ENCODE results near the gene MYH11.
"Not testable (repeated sequence)": the region's sequence is repeated elsewhere in the genome, so short reads cannot be mapped to it uniquely, and the experiment has no call there.

MYH11 gene

DNA sequence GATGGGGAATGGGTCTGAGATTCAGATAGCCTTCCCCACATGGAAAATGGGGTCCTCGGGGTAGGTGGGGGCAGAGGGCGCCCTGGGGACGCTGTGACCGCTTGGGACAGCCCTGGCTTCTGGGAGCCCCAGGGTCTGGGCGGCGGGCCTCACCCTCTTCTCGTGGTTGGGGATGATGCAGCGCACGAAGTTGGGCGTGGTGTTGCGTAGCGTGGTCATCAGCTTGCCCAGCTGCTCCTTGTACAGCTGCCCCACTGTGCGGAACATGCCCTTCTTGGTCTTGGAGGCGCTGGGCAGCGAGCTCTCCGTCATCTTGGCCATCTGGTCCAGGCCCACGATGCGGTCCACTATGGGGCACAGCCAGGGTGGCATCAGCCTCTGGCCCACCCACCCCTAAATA lies 106.8 kb downstream of the MYH11 start:
- DNase-seq (ENCODE audit: low spot score): no peak

DNA sequence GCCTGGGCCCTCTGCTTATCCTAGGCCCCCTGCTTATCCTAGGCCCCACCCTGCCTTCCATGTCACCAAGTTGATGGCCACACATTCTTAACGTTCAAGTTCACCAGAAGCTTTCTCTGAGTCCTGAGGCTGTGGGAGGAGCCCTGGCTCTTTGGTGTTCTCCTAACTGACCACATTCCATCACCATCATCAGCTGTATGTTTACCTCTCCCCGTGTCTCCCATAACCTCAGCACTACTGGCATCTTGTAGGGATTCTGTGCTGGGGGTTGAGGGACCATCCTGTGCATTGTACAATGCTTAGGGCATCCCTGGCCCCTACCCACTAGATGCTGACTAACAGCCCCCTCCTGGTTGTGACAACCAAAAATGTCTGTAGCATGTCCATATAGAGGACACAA lies 107.5 kb downstream of the MYH11 start:
- DNase-seq (ENCODE audit: low spot score): no peak

DNA sequence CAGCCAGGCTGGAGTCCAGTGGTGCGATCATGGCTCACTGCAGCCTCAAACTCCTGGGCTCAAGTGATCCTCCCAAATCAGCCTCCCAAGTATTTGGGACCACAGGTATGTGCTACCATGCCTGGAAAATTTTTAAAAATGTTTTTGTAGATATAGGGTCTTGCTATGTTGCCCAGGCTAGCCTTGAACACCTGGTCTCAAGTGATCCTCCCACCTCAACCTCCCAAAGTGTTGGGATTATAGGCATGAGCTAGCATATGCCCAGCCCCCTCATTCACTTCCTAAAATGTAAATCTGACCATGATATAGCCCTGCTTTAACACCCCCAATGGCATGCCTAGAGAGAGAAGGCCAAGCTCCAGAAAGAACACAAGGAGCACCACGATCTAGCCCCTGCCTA lies 108.2 kb downstream of the MYH11 start:
- no peak for DNase-seq (ENCODE audit: low spot score)

DNA sequence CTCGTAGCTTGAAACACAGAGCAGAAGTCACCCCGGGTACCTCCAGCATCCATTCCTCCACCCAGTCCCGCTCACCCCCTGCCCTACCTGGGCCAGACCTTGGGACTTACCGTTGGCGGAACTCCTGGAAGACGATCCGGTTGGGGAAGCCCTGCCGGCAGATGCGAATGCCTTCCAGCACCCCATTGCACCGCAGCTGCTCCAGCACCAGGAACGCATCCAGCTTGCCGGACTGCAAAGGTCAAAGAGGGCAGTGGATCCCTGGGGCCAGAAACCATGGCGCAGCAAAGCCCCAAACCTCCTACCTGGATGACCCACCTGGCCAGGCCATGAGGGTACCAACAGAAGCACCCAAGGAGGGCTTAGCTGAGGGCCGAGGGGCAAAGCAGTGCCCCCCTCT lies 108.9 kb downstream of the MYH11 start:
- DNase-seq (ENCODE audit: low spot score): no peak

DNA sequence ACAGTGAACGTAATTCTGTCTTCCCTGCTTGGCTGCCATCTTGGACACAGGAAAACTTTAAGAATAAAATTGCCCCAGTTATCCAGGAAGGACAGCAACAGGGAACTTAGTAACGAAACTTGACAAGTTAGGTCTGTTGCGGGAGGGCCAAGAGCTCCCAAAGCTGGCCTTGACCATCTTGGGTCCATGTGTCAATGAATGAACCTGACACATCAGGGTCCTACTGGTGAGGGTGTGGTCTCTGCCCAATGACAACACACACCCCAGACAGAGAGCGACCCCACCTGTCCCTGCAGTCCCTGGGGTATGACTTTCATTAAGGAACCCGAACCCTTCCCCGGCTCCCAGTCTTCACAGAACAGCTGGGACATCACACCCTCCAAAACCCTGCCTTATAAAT lies 110.5 kb downstream of the MYH11 start:
- DNase-seq (ENCODE audit: low spot score): no peak

DNA sequence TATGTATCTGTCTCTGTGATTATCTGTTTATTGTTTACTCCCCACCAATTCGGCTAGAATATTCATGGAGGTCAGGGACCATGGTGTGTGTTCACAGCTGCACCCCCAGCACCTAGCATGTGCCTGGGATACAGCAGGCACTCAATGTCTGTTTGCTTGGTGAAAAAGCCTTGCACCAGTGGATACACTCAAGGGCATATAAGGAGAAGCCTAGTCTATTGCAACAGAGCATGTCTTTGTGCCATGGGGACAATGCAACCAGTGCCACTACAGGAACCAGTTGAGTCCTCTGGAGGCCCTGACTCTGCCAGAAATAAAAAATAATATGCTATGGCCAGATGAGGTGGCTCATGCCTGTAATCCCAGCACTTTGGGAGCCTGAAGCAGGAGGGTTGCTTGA lies 113.2 kb downstream of the MYH11 start:
- DNase-seq (ENCODE audit: low spot score): no peak

DNA sequence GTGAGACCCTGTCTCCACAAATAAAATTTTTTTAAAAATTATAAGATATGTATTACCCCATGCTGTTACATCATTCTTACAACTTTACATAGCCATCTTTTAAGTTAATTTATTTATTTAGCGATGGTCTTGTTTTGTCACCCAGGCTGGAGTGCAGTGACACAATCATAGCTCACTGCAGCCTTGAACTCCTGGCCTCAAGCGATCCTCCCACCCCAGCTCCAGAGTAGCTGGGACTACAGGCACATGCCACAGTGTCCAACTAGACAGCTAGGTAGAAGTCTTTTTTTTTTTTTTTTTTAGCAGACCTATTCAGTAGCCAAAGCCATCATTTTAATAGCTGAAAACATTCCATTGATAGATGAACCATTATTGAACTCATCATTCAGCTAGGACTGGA lies 114.1 kb downstream of the MYH11 start:
- DNase-seq (ENCODE audit: low spot score): no peak

DNA sequence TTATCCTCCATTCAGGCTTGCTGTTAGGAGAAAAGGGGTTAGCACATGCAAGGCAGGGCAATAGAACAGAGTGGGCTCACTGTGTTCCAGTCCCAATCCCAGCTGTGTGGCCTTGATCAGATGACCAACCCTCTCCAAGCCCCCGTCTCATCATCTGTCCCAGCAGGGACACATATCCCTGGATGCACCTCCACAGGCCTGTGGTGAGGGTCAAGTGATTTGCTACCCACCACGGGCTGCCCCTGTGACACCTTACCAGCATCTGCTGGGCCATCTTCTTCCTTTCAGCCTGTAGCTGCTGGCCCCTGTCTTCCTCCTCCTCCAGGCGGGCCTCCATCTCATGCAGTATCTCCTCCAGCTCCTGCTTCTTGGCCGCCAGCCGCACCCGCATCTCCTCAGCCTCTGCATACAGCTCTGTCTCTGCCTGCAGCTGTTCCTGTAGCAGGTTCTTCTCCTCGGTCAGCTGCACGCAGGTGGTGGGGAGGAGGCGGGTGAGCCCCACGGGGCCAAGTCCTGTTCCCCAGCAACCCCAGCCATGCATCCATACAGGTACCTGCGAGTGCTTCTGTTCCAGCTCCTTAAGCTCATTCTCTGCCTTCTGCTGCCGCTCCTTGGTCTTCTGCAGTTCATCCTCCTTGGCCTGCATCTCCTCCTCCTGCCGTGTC lies 115.5 kb downstream of the MYH11 start:
- no peak for DNase-seq (ENCODE audit: low spot score)

DNA sequence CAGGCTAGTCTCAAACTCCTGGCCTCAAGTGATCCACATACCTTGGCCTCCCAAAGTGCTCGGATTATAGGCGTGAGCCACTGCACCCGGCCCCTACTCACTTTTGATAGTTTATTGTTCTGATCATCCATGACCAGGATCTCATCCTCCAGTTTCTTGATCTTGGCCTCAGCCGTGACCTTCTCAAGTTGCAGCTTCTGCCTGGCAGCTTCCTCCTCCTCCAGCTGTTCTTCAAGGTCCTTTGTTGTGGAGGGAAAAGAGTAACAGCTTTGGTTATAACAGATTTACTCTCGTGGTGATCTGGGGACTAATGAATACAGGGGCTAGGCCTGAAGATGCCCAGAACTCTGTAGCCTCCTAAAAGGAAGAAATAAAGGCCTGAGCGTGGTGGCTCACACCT lies 116.9 kb downstream of the MYH11 start:
- no peak for DNase-seq (ENCODE audit: low spot score)

DNA sequence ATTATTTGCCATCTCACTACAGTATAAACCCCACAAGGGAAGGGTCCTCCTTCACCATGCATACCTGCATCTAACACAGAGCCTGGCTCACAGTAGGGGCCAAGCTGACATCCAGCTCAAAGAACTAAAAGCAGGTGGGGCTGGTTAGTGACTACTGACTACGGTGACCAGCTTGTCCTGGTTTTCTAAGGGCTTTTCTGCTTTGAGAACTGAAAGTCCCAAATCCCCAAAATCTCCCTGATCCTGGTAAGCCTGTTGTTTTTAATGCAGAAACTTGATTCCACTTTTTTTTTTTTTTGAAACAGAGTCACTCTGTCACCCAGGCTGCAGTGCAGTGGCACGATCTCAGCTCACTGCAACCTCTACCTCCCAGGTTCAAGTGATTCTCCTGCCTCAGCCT lies 117.4 kb downstream of the MYH11 start:
- no peak for DNase-seq (ENCODE audit: low spot score)

DNA sequence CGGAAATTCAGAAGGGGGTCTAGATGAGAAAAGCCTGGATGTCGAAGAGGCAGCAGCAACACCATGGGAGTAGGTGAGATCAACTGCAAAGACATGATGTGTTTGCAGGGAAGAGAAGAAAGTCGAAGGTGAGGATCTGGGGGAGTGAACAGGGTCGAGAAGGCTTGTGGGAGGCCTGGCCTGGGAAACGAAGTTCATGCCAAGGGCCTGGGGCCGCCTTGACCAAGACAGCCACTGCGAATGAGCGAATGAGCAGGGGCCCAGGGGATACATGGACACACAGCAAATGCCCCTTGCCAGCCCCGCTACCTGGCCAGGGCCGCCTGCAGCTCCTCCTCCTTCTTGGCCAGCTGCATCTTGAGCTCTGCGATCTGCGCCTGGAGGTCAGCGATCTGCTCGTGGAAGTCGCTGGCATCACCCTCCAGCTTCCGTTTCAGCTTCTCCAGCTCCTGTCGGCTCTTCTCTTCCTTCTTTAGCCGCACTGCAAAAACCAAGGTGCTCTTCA lies 119.6 kb downstream of the MYH11 start:
- DNase-seq (ENCODE audit: low spot score): no peak

DNA sequence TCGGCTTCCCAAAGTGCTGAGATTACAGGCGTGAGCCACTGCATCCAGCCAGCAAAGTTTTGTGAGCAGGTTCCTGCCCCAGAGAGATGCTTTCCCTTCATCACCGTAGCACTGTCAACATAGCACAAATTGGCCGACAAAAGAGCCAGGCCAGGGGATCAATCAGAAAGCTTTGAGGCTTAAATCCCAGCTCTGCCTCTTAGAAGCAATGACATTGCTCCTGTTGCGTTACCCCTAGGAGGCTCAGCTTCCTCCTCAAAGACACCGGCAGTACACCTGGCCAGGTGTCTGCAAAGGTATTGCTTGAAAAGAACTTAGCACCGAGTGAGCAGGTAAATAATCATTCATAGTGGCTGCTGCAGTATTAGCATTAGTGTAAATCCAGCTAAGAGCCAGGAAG lies 120.3 kb downstream of the MYH11 start:
- DNase-seq (ENCODE audit: low spot score): no peak

DNA sequence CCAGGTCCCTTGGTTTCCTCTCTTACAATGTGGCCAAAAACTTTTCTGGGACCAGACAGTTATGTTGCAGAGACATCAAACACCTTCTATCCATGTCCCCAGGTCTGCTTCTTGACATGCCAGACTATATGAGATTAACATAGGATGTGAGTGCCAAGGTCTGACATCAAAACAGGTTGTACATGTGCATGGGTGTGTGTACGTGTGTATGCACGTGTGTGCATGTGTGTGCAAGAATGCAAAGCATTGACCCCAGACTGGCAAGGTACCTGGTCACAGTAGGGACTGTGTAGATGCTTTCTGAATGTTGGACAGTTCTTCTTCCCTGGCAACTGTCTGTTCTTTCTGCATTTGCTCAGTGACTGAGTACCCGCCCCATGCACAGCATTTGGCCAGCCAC lies 121.2 kb downstream of the MYH11 start:
- no peak for DNase-seq (ENCODE audit: low spot score)

DNA sequence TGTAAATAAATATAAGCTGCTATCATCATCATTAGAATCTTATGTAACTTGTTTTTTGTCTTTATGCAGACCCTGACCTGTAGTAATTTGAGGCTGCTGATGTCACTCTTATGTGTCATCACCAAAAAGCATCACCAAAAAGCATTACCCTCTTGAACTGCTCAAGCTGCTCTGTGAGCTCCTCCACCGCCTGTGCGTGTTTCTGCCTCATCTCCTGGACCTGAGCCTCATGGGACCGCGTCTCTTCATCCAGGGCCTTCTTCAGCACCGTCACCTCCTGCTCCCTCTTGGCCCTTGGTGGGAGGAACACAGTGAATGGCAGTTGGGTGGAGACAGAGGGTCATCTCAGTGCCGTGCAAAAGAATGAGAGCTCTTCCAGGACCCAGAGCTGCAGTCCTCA lies 124.4 kb downstream of the MYH11 start:
- DNase-seq (ENCODE audit: low spot score): no peak

DNA sequence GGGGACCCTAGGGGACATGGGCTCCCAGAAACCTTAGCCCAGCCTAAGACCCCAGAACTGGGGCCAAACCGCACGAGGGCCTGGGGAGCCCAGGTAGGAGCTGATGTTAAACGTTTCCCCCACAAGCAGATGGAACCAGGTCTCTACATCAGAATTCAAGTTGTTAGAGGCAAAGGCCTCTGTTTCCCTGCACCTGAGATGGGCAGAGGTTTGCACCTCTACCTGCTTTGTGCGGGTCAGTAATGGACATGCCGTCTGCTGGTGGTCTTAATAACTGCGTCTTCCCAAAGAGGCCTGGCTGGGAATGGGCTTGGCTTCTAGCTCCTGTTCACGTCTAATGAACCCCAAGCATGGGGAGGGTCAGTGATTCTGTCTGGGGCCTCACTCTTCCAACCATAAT lies 127.7 kb downstream of the MYH11 start:
- DNase-seq (ENCODE audit: low spot score): no peak

DNA sequence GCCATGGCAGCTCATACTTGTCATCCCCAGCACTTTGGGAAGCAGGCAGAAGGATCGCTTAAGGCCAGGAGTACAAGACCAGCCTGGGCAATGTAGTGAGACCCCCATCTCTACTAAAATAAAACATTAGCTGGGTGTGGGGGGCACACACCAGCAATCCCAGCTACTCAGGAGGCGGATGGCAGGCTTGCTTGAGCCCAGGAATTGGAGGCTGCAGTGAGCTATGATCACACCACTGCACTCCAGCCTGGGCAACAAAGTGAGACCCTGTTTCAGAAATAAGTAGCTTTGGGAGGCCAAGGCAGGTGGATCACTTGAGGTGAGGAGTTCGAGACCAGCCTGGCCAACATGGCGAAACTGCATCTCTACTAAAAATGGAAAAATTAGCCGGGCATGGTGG lies 129.1 kb downstream of the MYH11 start:
- not testable (repeated sequence) for DNase-seq (ENCODE audit: low spot score)

DNA sequence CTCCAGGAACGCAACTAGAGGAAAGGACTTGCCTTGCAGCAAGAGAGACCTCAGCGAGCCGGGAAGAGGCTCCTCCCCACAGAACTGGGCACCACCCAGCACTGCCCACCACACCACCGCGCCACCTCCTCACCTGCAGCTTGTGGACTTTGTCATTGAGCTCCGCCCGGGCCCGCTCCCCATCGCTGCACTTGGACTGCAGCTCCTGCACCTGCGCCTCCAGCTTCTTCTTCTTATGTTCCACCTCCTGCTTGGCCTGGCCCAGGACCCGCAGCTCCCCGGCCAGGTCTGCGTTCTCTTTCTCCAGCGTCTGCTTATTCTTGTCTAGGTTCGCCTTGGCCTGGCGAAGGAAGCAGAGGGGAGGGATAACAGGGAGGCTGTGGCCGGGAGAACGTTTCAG lies 130.1 kb downstream of the MYH11 start:
- DNase-seq (ENCODE audit: low spot score): no peak

DNA sequence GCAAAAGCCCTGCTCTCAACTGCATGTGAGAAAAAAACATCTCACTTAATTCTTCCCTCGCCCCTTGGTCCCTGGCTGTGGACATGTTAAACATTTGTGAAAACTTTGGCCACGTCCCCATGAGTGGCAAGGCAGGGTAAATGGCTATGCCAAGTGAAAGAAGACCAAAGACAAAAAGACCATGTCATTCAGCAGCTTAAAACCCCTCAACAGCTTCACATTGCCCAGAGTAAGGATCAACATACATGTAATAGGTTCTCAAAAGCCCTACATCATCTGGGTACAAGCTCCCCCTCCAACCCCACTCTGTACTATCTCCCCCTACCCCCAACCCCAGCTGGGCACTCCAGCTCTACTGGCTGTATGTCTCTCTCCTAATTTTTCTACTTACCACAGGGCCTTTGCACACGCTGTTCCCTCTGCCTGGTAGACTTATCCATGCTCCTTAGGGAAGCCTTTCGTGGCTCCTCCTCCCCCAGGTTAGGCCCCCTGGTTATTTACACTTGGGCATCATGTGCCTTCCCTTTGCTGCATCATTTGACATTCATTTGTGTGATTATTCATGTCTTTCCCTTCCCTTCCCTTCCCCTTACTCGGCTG lies 131.1 kb downstream of the MYH11 start:
- no peak for DNase-seq (ENCODE audit: low spot score)

DNA sequence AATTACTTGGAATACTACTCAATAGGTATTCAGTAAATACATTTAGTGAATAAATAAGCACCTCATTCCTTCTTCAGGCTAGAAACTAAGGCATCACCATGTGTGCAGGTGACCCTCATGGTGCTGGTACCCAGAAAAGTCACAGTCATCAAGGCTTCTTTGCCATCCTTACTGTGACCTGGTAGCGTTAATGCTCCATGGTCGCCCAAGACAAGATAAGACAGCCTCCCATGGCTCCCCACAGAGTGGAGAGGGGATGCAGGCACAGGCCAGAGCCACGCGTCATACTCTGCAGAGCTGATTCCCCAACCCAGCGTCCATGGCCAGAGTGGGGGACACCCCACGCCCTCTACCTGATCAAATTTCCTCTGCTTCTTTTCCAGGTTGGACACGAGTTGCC lies 133.0 kb downstream of the MYH11 start:
- no peak for DNase-seq (ENCODE audit: low spot score)

DNA sequence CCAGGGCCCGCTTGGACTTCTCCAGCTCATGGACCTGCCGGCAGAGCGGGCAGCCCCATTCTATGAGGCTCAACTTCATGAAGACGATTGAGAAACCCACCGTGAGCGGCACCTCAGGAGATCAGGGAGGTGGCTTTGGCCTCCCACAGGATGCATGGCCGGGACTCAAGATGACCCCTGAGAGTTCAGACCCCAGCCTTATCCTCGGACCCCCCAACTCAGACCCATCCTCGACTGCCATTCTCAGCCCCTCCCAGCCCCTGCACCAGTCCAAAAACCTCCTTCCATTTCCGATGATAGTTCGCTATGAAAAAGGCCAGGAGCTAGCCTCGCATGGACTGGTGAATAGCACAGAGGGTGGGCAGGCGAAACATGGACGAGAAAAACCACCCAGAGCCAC lies 135.8 kb downstream of the MYH11 start:
- no peak for DNase-seq (ENCODE audit: low spot score)

DNA sequence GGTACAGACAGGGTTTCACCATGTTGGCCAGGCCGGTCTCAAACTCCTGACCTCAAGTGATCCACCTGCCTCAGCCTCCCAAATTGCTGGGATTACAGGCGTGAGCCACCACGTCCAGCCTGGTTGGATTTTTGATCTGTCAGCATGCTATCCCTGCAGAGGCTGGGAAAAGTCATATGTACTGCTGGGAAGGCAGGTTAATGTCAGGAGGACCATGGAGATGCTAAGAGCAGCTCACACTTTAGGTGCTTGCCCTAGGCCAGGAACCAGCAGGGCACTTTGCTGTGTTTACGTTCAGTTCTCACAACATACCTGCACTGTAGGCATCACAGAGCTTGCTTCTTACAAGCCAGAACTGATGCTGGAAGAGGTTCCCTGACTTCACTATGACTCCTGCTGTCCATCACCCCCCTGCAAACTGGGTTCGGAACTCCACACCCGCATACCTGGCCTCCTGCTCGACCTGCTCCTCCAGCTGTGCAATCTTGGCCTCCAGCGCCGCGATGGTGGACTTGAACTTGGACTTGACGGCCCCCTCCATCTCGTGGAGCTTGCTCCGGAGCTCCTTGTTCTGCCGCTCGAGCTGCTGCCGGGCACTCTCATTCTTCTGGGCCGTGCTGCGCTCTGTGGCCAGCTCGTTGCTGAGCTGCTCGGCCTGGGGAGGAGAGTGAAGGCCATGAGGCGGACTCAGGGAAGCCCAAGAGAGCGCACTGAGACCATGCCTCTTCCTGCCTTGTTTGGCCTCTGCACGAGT lies 140.0 kb downstream of the MYH11 start:
- DNase-seq (ENCODE audit: low spot score): no peak

DNA sequence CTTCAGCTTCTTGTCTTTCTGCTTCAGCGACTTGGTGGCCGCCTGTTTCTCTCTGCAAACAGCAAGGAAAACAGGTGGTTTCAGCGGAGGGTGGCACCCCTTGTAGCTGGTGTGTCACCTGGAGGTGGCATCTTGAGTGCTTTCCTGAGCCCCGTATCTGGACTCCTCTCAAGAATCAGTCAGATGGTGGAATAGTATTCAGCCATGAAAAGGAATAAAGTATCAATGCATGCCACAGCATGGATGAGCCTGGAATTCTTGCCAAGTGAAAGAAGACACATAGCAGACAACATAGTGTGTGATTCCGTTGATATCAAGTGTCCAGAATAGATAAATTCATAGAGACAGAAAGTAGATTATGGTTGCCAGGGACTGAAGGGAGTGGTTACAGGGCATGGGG lies 141.6 kb downstream of the MYH11 start:
- DNase-seq (ENCODE audit: low spot score): no peak

DNA sequence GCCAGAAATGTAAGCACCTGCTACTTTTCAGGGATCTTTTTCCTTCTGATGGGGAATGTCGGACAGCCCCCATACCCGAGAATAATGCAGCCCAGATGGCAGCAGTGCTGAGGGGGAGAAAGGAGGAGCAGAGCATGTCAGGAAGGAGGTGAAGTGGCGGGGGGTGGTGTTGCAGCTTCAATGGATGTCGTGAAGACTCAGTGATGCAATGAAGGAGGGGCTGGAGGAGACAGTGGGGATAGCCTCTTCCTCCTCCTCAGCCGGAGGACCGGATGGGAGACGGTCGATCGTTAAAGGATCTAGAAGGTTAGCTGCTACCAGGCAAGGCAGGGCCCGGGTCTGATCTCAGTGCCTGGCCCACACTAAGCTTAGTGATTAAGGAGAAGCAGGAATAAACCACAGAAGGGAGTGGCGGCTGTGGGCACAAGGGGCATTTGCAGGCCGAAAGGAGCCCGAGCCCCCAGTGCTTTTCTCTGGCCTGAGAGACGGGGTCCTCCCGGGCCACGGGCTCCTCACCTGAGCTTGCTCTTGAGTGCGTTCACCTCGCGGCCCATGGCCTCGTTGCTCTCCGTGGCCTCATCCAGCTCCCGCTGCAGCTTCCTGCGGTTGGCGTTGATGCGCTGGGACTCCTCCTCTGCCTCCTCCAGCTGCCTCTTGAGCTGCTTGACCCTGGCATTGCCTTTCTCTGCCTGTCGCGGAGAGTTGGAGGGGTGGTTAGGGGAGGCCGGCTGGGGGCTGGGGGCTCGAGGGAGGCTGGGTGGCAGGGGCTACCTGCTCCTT lies 142.2 kb downstream of the MYH11 start:
- no peak for DNase-seq (ENCODE audit: low spot score)

Data from AG08395 (cell line).